CD4-positive, alpha-beta T cell treated with Interleukin-15 for 1 hour (primary cell): Measurements from ENCODE around the gene ZG16B.
A peak's percentile ranks its signal among the peaks of the same experiment; 100 is the strongest.

ENCODE experiments used
- DNase-seq: peaks from one replicate; pipeline ENCODE4 v3.0.0-alpha.2; 2020

Gene ZG16B

DNA sequence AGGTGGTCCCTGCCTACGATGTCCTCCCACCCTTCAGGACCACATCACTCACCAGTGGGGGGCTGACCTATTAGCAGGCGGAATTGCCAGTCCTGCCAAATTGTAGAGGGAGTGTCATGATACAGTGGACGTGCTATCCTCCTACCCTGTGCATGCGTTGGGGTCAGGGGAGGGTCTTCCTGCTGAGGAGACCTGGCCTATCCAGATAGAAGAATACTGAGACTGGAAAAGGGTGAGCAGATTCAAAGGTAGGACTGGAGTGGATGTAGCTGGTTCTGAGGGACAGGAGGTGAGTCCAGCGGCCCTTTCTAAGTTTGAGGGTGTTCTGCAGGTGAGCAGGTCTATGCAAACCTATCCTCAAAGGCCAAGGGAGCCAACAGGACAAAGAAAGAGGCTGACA lies 23.8 kb upstream of the ZG16B start:
- DNase-seq: no peak

GRCh38 chr16:2808181-2808580 lies 21.9 kb upstream of the ZG16B start:
- DNase-seq: no peak

- no peak for DNase-seq
Measured at GRCh38 chr16:2809149-2809760, 20.8 kb upstream of the ZG16B start.

GRCh38 chr16:2810651-2811050 lies 19.5 kb upstream of the ZG16B start:
- DNase-seq: peak; percentile 2

- DNase-seq: peak; percentile 13
Measured at GRCh38 chr16:2811703-2812471, 18.2 kb upstream of the ZG16B start.

GRCh38 chr16:2813771-2814221 lies 16.3 kb upstream of the ZG16B start:
- DNase-seq: peak; percentile 13

DNA sequence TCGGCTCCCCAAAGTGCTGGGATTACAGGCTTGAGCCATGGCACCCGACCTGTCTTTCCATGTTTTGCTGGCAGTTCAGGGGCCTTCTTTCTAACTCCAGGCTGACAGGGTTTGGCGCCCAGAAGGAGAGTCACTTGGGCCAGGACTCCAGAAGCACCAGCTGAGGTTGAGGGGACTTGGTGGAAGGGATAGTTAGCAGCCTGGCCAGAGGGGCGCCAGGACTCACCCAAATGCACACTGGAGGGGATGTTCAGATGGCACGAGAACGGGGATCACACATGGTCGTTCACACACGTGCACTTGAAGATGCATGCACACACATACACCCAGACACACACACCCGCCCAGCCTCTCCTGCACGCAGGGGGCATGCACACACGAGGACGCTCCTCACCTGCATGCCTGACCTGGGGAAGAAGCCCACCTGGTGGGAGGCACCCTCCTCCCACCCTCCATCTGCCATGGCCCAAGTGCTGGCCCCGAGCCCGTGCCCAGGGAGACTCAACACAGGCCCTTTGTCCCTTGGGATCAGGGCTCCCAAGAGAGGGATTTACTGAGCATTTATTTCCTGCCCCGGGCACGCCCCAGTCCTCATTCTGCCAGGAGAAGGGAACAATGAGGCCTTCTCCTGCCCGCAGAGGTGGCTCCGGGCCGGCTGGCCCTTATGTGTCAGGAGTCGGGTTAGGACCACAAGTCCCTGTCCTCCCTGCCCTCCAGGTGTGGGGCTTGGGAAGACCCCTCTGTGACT lies 15.4 kb upstream of the ZG16B start:
- DNase-seq: peak; percentile 9

DNA sequence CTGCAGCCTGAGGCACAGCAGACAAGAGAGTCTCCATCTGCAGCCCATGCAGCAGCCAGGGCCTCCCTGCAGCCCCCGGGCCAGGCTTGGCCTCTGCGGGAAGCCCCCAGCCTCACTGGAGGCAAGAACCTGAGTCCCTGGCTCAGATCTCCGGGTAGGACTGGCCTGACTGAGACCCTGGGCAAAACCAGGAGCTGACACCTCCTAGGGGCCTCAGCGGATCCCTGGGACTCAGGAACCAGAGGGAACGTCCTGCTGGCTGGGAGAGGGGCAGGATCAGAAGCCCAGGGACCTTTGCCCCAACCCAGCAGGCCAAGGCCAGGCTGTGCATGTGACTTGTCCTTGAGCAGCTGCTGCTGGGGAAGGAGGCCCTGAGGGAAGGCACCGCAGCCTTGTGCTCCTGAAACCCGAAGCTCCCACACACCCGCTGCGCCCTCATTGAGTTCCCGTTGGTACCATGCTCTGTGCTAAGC lies 14.8 kb upstream of the ZG16B start:
- peak; percentile 10 for DNase-seq

DNA sequence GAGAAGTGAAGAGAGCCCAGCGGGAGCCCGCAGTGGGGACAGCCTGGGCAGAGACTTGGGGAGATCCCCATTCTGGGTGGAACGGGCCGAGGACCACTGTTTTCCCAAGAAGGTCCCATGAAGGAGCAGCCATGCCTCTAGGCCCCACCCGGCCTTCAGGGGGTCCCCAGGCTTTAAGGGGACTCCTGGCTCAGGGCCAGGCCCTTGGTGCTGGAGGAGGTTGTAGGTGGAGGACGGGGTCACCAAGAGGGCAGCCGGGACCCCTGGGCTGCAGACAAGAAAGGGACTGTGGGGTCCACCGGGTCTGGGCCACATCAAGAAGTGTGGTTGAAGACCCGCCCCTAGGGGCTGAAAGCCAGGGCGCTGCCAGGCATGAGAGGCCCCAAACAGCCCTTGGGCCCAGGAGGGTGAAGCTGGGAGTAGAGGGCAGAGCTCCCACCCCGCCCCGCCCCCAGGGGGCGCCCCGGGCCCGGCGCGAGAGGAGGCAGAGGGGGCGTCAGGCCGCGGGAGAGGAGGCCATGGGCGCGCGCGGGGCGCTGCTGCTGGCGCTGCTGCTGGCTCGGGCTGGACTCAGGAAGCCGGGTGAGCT lies 13.3 kb upstream of the ZG16B start, which contains the start of gene PRSS21:
TSS of gene PRSS21 (plus strand) at position 487 of the 589 bp plus-strand sequence. CDS start at position 519, 32 bp downstream.
- peak; percentile 41 for DNase-seq

GRCh38 chr16:2817340-2818271 lies 12.5 kb upstream of the ZG16B start:
- DNase-seq: peak; percentile 15

- DNase-seq: peak; percentile 16
Measured at GRCh38 chr16:2818272-2818876, 11.7 kb upstream of the ZG16B start.

GRCh38 chr16:2819179-2819938 lies 10.7 kb upstream of the ZG16B start:
- peak; percentile 14 for DNase-seq

DNA sequence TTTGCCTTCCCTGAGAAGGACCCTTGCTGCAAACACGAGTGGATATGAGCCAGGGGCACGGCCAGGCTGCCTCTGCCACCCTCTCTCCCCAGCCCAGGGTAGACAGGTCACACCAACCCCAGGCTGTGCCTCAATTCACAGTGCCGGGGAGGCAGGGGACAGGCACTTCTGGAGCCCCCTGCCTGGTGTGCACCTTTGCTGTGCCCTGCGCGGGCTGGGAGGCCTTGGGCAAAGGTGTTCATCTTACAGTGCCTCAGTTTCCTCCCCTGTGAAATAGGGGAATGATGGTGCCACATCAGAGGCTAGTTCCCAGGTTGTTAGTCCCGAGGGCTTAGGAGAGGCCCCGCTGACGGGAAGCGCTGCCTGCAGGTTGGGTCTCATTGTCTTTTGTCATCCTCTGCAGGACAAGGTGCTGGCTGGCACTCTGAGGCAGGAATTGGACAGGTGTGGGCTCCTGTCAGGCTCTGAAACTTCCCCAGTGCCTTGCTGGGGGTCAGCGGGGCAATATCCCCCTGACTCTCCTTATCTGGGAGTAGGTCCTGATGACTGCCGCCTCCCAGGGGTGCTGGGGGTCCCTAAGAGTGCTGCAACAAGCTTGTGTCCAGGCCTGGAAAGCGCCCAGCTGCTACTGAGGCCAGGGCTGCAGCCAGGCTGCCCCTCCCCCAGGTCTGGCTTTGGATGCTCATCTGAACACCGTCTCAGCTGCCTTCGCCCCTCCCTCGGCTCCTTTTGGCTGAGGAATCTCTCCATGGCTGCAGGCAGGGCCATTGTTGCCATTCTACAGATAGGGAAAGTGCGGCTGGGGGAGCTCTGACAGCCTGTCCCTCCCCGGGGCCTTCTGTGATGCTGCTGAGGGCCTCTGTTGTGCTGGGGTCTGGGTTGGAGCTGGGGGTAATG lies 9.9 kb upstream of the ZG16B start:
- DNase-seq: peak; percentile 14

DNA sequence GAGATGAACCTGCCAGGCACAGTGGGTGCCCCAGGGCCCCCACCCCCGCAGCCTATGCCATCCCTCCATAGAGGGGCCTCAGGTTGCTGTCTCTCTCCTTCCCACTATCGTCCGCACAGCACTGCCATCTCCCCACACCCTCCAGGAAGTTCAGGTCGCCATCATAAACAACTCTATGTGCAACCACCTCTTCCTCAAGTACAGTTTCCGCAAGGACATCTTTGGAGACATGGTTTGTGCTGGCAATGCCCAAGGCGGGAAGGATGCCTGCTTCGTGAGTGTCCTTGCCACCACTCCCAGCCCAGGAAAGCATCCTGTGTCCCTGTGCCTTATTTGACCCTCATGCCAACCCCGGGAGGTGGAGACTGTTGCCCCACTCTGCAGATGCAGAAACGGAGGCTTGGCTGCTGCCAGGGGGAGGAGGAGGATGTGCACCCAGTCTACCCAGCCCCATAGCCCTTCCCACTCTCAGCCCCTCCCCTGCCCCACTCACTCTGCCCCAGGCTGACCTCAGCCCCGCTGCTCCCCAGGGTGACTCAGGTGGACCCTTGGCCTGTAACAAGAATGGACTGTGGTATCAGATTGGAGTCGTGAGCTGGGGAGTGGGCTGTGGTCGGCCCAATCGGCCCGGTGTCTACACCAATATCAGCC lies 9.1 kb upstream of the ZG16B start:
- peak; percentile 14 for DNase-seq

DNA sequence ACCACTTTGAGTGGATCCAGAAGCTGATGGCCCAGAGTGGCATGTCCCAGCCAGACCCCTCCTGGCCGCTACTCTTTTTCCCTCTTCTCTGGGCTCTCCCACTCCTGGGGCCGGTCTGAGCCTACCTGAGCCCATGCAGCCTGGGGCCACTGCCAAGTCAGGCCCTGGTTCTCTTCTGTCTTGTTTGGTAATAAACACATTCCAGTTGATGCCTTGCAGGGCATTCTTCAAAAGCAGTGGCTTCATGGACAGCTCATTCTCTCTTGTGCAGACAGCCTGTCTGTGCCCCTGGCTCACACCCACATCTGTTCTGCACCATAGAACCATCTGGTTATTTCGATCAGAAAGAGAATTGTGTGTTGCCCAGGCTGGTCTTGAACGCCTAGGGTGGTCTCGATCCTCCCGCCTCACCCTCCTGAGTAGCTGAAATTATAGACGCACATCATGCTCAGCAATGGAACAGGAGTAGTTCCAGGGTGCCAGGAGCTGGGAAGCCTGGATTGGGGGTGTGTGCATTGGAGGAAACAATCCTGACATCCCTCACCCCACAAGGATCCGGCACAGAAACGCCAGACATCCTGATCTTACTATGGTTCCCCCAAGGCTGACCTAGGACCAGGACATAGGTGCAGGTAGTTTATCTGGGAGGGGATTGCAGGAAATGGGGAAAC lies 8.5 kb upstream of the ZG16B start:
- DNase-seq: no peak

- no peak for DNase-seq
Measured at GRCh38 chr16:2822158-2822495, 8.0 kb upstream of the ZG16B start.

DNA sequence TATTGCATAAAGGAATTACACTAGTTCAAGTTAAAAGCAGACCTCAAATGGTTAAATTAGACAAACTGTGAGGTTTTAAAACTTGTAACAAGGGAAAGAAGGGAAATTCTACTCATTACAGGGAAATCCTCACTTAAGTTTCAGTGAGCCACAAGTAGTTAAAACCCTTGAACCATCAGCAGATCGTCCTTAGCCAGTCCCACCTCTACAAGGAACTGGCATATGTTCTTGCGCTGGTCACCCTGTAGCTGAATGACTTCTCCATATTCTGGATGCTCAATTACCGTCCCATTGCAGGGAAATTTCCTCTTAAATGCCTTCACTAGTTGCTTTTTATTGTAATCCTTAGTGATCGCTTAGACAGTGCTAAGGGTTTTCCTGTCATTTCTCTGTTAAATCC lies 7.6 kb upstream of the ZG16B start:
- DNase-seq: no peak

DNA sequence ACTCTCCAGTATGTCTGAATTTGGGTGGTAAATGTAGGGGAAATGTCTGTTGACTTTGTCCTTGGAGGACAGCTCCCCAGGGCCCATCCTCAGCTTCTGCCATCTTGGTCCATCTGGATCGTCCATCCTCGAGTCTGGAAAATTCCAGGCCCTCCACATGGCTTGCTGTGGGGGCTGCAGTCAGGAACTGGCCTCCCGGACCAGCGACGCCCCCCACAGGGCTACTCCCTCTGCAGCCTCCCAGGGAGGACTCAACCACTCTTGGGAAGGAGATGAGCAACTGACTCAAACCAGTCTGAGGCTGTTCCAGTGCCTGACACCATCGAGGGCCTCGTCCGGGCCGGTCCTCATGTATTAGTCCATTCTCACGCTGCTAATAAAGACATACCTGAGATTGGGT lies 5.5 kb upstream of the ZG16B start:
- peak; percentile 2 for DNase-seq
